SJCRH30 (cell line): ENCODE measurements around the gene HTR1D. TPM values are rescaled to one million over a fixed set of nuclear protein-coding genes. Genes with fewer than 3 reads are reported as not detected.
A peak's percentile ranks its signal among the peaks of the same experiment; 100 is the strongest.

Source experiments
- DNase-seq, 2 experiments: peaks; one replicate each; pipeline ENCODE4 v3.0.0-alpha.2; 2015 to 2020
- H3K27ac ChIP-seq: fragments of 250-450 bp; sonication (Bioruptor Pico); 2 replicates; pipeline ENCODE4 v1.5.1; 2020; ENCODE audit warnings: mild to moderate bottlenecking, moderate library complexity
- H3K27me3 ChIP-seq: fragments of 250-450 bp; sonication (Bioruptor Pico); 2 replicates; pipeline ENCODE4 v1.5.1; 2020; ENCODE audit warnings: mild to moderate bottlenecking, moderate library complexity
- H3K36me3 ChIP-seq: fragments of 250-450 bp; sonication (Bioruptor Pico); 2 replicates; pipeline ENCODE4 v1.5.1; 2020; ENCODE audit warnings: mild to moderate bottlenecking, moderate library complexity
- H3K4me1 ChIP-seq: fragments of 250-450 bp; sonication (Bioruptor Pico); 2 replicates; pipeline ENCODE4 v1.5.1; 2020; ENCODE audit warnings: mild to moderate bottlenecking, moderate library complexity
- H3K4me3 ChIP-seq: fragments of 250-450 bp; sonication (Bioruptor Pico); 2 replicates; pipeline ENCODE4 v1.5.1; 2020; ENCODE audit warnings: mild to moderate bottlenecking, moderate library complexity
- H3K9me3 ChIP-seq: fragments of 250-450 bp; sonication (Bioruptor Pico); replicated peaks from 2 replicates; pipeline ENCODE4 v1.5.1; 2020; ENCODE audit warnings: mild to moderate bottlenecking, moderate library complexity
- total RNA-seq: library from RNA; depleted of rRNA; stranded (reverse); fragments of >200 nt; shearing (Covaris generic); gene quantifications from 2 replicates; pipeline ENCODE4 v1.2.3, GENCODE V29; 2014

HTR1D gene
- total RNA-seq, 1 experiment from 2014 or later, result not detected

DNA sequence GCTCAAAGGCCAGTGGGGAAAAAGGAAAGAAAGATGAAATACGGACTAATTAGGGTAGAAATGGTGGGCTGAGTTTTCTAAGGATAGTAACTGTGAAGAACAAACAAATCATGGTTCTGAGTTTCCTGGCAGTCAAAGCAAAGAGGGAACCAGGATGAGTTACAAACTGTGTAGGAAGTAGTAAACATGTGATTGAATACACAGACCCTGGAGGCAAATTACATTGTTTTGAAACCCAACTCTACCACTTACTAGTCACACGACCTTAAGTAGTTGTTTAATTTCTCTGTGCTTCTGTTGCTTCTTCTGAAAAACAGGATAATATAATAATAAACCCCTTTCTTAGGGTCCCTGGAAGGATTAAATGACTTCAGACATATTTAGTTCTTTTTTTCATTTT lies 37.4 kb downstream of the HTR1D start:
- Histone ChIP-seq H3K4me3 (no peak overlapping the region), H3K4me1 (peaks cover 8% of the 10 kb centered on the region; the same call in 1 of the 2 replicates), H3K27me3 (no peaks in the 10 kb centered on the region; the same call in 1 of the 2 replicates), H3K36me3 (no peaks in the 10 kb centered on the region), H3K9me3 (no peaks in the 10 kb centered on the region), H3K27ac (no peak overlapping the region)
- DNase-seq, result no peak

DNA sequence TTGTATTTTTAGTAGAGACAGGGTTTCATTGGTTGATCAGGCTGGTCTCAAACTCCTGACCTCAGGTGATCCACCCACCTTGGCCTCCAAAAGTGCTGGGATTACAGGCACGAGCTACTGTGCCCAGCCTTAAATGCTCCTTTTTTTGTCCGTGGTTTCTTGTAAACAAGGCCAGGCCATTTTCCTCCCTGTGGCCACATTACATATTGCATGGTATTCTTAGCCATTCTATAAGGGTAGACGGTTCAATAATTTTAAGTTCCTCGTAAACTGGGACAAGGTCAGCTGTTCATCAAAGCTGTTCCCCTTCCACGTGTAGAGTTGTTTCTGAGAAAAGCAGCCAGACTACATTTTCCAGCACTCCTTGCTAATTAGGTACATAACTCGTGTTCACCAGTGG lies 38.4 kb downstream of the HTR1D start:
- DNase-seq, result peak in 1 of 2 experiments; percentile 43
- H3K27ac ChIP-seq, result no peak overlapping the region
- H3K4me1 ChIP-seq, result peaks cover 8% of the 10 kb centered on the region; the same call in 1 of the 2 replicates
- no peaks in the 10 kb centered on the region for H3K9me3 ChIP-seq
- no peaks in the 10 kb centered on the region for H3K36me3 ChIP-seq
- H3K4me3 ChIP-seq, result no peak overlapping the region
- no peaks in the 10 kb centered on the region; the same call in 1 of the 2 replicates for H3K27me3 ChIP-seq

DNA sequence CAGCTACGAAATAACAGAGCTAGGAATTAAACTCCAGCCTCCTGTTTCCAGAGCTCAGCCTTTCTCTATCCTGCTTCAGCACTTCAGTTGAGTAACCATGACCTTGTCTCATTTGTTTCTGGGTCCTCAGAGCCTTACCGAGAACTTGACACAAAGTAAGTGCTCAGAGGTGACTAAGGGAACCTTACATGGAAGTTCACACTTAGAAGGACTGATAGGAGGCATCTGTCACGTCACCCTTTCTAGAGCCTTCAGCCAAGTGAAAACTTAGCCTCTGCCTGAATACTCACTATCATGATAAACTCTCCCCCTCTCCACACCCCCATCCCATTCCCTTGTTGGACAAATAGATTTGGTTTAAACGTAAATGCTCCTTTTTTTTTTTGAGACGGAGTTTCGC lies 38.9 kb downstream of the HTR1D start:
- no peaks in the 10 kb centered on the region; the same call in 1 of the 2 replicates for H3K27me3 ChIP-seq

DNA sequence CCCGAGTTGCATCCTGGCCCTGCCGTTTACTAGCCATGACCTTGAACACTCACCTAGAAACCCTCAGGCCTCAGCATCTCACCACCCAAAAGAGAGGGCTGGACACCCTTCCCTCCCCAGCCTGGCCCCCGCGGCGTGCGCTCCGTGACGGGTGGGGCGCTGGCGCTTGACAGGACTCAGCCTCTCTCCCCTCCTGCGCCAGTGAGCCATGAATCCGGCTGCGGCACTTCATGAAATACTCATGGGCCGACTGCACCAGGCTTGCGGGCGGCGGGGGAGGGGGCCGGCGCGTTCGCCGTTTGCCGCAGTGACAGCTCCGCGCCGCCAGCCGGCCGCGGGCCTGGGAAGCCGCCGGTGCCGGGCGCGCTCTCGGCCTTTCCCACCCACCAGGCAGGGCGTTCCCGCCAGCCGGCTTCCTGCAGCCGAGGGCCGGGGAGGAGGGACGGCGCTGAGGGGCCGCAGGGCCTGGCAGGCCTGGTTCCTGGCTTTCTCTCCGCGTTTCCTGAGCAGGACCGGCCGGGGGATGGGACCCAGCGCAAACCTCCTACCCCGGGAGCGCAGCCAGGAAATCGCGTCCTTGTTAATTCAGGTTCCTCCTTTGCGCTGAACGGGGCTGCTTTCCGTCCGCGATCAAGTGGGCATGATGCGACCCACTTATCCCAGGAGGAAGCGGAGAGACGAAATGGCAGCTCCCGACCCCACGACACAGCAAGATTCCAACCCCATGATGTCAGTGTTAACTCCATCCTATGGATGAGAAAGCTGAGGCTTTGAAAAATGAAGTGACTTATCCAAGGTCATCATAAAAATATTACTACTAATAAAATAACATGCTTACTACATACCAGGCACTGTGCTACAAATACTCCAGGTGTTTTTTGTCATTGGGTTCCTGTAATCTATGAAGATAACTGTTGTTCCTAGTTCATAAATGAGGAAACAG lies 39.6 kb downstream of the HTR1D start:
- no peaks in the 10 kb centered on the region for H3K36me3 ChIP-seq
- peak overlapping the region; percentile 60 for H3K4me3 ChIP-seq
- H3K4me1 ChIP-seq, result peaks cover 8% of the 10 kb centered on the region; the same call in 1 of the 2 replicates
- peak; percentile 80 to 82 for DNase-seq
- H3K27me3 ChIP-seq, result no peaks in the 10 kb centered on the region; the same call in 1 of the 2 replicates
- no peaks in the 10 kb centered on the region for H3K9me3 ChIP-seq
- peak overlapping the region; percentile 35 for H3K27ac ChIP-seq

More for the DNA sequence above, 38.9 kb downstream of the HTR1D start:
- DNase-seq, result no peak
- H3K36me3 ChIP-seq, result no peaks in the 10 kb centered on the region
- H3K4me3 ChIP-seq, result peak overlapping the region; percentile 60
- H3K9me3 ChIP-seq, result no peaks in the 10 kb centered on the region
- H3K4me1 ChIP-seq, result peaks cover 8% of the 10 kb centered on the region; the same call in 1 of the 2 replicates
- H3K27ac ChIP-seq, result no peak overlapping the region

- no peaks in the 10 kb centered on the region for H3K9me3 ChIP-seq
- DNase-seq, result no peak
- H3K4me3 ChIP-seq, result peak overlapping the region; percentile 60
- no peaks in the 10 kb centered on the region; the same call in 1 of the 2 replicates for H3K27me3 ChIP-seq
- H3K4me1 ChIP-seq, result peaks cover 8% of the 10 kb centered on the region; the same call in 1 of the 2 replicates
- H3K27ac ChIP-seq, result no peak overlapping the region
- no peaks in the 10 kb centered on the region for H3K36me3 ChIP-seq
These were observed 40.3 kb downstream of the HTR1D start for GRCh38 chr1:23177031-23177430.

GRCh38 chr1:23174426-23175110 lies 42.7 kb downstream of the HTR1D start:
- Histone ChIP-seq H3K4me3 (no peak overlapping the region), H3K27ac (no peak overlapping the region), H3K36me3 (no peaks in the 10 kb centered on the region), H3K4me1 (peaks cover 8% of the 10 kb centered on the region; the same call in 1 of the 2 replicates), H3K9me3 (no peaks in the 10 kb centered on the region), H3K27me3 (no peaks in the 10 kb centered on the region; the same call in 1 of the 2 replicates)
- no peak for DNase-seq

DNA sequence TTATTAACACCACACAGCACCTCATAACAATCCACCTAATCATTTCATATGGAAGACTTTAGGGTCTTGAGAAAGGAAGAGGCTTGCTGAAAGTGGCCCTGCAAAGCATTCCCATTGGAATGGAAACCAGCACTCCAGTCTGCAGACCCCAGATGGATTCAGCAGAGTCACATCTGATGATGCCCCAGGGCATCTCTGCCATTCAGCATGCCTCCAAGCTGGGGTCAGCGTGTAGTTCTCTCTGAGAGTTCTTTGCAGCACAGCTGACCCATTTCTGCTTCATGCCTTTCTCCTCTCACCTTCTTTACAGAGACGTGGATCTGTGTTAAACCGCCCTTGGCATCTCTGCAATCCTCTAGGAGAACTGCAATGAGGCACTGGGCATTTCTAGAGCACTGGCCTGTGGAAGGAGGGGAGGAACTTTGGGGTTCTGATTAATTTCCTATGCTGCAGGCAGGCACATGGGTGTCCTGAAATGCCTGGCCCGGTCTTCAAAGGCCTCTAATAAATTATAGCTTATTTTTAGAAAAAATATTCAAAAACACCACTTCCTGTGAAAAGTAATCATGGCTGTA lies 46.0 kb downstream of the HTR1D start:
- peak in 1 of 2 experiments; percentile 37 for DNase-seq
- Histone ChIP-seq H3K9me3 (no peaks in the 10 kb centered on the region), H3K4me3 (no peak overlapping the region), H3K36me3 (no peaks in the 10 kb centered on the region), H3K27me3 (no peaks in the 10 kb centered on the region; the same call in 1 of the 2 replicates), H3K27ac (no peak overlapping the region), H3K4me1 (0 out of 2 replicates have a peak, but pooled peaks cover 6% of the 10 kb centered on the region)

- Histone ChIP-seq H3K36me3 (peaks cover 3% of the 10 kb centered on the region; the same call in 1 of the 2 replicates), H3K4me1 (0 out of 2 replicates have a peak, but pooled peaks cover 6% of the 10 kb centered on the region), H3K9me3 (no peaks in the 10 kb centered on the region), H3K27ac (no peak overlapping the region), H3K4me3 (0 out of 2 replicates have a peak overlapping the region, but pooled peaks have one; percentile 1), H3K27me3 (no peaks in the 10 kb centered on the region)
- peak; percentile 53 to 69 for DNase-seq
These were observed 47.5 kb downstream of the HTR1D start for GRCh38 chr1:23169727-23170335.

- no peak for DNase-seq
- H3K9me3 ChIP-seq, result no peaks in the 10 kb centered on the region
- peak overlapping the region; percentile 81 for H3K4me3 ChIP-seq
- H3K27ac ChIP-seq, result no peak overlapping the region
- H3K27me3 ChIP-seq, result no peaks in the 10 kb centered on the region
- H3K4me1 ChIP-seq, result 0 out of 2 replicates have a peak, but pooled peaks cover 6% of the 10 kb centered on the region
- H3K36me3 ChIP-seq, result peaks cover 3% of the 10 kb centered on the region; the same call in 1 of the 2 replicates
These were observed 48.1 kb downstream of the HTR1D start for GRCh38 chr1:23169195-23169575.

DNA sequence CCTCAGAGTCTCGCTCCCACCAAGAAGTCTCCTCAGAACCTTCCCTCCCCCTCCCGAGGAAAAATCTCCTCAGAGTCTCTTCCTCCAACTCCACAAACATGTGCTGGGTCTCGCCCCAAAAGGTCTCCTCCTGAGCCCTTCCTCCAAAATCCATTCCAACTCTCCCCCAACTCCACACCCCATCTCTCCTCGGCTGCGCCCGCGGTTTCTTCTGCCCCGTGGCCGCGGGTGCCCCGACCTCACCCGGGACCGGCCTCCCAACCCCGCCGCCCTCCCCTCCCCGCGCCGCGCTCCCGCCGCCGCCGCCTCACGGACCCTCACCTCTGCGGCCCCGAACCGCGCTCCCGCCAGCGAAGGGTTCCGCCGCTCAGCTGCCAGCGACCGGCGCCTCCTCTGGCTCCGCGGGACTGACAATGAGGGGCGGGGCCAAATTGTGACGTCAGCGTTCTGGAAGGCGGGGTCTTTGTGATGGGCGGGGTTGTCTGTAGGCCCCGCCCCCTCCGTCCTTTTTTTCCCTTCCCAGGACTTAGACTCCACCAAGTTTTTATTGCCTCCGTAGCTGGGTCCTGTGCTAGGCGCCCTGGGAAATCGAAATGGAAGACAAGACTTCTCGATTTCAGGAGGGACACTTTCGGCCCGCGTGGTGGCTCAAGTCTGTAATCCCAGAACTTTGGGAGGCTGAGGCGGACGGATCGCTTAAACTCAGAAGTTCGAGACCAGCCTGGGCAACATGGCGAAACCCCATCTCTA lies 48.7 kb downstream of the HTR1D start, which contains the start of gene LUZP1:
Gene LUZP1 (minus strand): TSS at position 412 of the 750 bp plus-strand sequence.
- Histone ChIP-seq H3K4me3 (peak within 1 kb of the TSS; percentile 81), H3K4me1 (0 out of 2 replicates have a peak, but pooled peaks cover 6% of the 10 kb centered on the region), H3K27me3 (no peaks in the 10 kb centered on the region), H3K27ac (peak within 1 kb of the TSS; percentile 70), H3K36me3 (peaks cover 3% of the 10 kb centered on the region; the same call in 1 of the 2 replicates), H3K9me3 (no peaks in the 10 kb centered on the region)
- peak; percentile 84 to 93 for DNase-seq

DNA sequence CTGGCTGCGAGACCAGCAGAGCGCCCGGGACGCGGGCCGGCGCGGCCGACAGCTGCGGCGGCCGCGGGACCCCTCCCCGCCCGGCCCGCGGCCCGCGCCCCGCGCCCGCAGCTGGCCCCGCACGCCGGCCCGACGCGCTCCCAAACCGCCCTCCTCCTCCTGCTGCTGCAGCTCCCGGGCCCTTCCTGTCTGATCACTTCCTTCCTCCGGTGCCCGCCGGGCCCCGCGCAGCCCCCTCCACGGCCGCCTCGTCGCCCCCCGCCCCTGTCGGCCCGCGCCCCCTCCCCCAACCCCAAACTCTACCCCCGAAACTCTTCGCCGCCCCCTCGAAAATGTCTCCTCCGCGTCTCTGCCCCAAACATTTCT lies 49.2 kb downstream of the HTR1D start:
- H3K27me3 ChIP-seq, result no peaks in the 10 kb centered on the region
- peak overlapping the region; percentile 70 for H3K27ac ChIP-seq
- peaks cover 3% of the 10 kb centered on the region; the same call in 1 of the 2 replicates for H3K36me3 ChIP-seq
- H3K4me3 ChIP-seq, result peak overlapping the region; percentile 81
- H3K4me1 ChIP-seq, result 0 out of 2 replicates have a peak, but pooled peaks cover 6% of the 10 kb centered on the region
- peak; percentile 49 to 52 for DNase-seq
- H3K9me3 ChIP-seq, result no peaks in the 10 kb centered on the region

- DNase-seq, result peak; percentile 59 to 65
- Histone ChIP-seq H3K36me3 (peaks cover 3% of the 10 kb centered on the region; the same call in 1 of the 2 replicates), H3K4me3 (peak overlapping the region; percentile 81), H3K27me3 (no peaks in the 10 kb centered on the region), H3K4me1 (0 out of 2 replicates have a peak, but pooled peaks cover 6% of the 10 kb centered on the region), H3K27ac (peak overlapping the region; percentile 53), H3K9me3 (no peaks in the 10 kb centered on the region)
These were observed 49.8 kb downstream of the HTR1D start for GRCh38 chr1:23167353-23168078.
